Neural cell (in vitro differentiated cells): Measurements from ENCODE around the gene RYR2.

ENCODE experiments used
- EP300 ChIP-seq: fragments of 450-650 bp; conservative IDR thresholded peaks from 2 replicates; pipeline ENCODE4 v1.6.1; 2014; ENCODE audit warnings: antibody characterized with exemption, mild to moderate bottlenecking, moderate library complexity; ENCODE audit not compliant: poor library complexity, severe bottlenecking
- EZH2 ChIP-seq: fragments of 200-600, 300-800 bp; shearing (Covaris generic), sonication (generic); IDR thresholded peaks from 2 replicates; pipeline ENCODE4 v1.6.1; 2014; ENCODE audit warnings: antibody characterized with exemption, low read length, borderline replicate concordance, mild to moderate bottlenecking; ENCODE audit not compliant: insufficient read depth, poor library complexity, severe bottlenecking
- MXI1 ChIP-seq: fragments of 450-650 bp; conservative IDR thresholded peaks from 2 replicates; pipeline ENCODE4 v1.6.1; 2014; ENCODE audit warnings: antibody characterized with exemption, mild to moderate bottlenecking; ENCODE audit not compliant: poor library complexity, severe bottlenecking
- RAD21 ChIP-seq: fragments of 450-650 bp; conservative IDR thresholded peaks from 2 replicates; pipeline ENCODE4 v1.6.1; 2014; ENCODE audit warnings: antibody characterized with exemption, mild to moderate bottlenecking, moderate library complexity
- REST ChIP-seq: IDR thresholded peaks from 2 replicates; pipeline ENCODE4 v1.6.1; 2012; ENCODE audit warnings: borderline replicate concordance
- TF ChIP-seq, protein P1 (sequence below): fragments of 450-650 bp; IDR thresholded peaks from 2 replicates; pipeline ENCODE4 v1.5.1; 2014; ENCODE audit warnings: antibody characterized with exemption, mild to moderate bottlenecking, moderate library complexity; ENCODE audit not compliant: poor library complexity, severe bottlenecking

DNA sequence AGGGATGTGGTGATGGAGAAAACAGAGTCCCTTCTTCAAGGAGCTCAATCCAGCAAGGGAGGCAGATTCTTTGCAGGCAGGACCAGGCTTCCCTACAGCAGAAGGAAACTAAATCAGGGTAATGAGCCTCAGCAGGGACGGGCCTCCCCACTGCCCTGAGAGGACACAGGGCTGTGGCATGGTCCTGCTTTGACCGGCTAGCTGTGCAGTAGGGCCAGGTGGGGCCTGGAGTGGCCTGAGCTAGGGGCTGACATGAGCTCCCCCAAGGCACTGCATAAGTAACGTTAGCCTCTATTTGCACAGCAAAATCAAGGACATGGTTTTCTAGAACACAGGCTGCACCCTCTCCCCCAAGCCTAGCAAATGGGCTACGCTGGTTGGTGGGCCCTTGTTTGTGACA lies 162.9 kb downstream of the RYR2 start:
- TF ChIP-seq, protein P1, sequence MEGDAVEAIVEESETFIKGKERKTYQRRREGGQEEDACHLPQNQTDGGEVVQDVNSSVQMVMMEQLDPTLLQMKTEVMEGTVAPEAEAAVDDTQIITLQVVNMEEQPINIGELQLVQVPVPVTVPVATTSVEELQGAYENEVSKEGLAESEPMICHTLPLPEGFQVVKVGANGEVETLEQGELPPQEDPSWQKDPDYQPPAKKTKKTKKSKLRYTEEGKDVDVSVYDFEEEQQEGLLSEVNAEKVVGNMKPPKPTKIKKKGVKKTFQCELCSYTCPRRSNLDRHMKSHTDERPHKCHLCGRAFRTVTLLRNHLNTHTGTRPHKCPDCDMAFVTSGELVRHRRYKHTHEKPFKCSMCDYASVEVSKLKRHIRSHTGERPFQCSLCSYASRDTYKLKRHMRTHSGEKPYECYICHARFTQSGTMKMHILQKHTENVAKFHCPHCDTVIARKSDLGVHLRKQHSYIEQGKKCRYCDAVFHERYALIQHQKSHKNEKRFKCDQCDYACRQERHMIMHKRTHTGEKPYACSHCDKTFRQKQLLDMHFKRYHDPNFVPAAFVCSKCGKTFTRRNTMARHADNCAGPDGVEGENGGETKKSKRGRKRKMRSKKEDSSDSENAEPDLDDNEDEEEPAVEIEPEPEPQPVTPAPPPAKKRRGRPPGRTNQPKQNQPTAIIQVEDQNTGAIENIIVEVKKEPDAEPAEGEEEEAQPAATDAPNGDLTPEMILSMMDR: no peak
- TF ChIP-seq EZH2: no peak
- no peak for TF ChIP-seq EP300
- no peak for TF ChIP-seq RAD21
- TF ChIP-seq REST: no peak
- TF ChIP-seq MXI1: no peak
